ENCODE measurements around the gene KHDRBS2. TPM values are rescaled to one million over a fixed set of nuclear protein-coding genes. Genes with fewer than 3 reads are reported as not detected.

KHDRBS2 gene
- total RNA-seq, 1 donor from 2014 or later = 14.0 TPM

DNA sequence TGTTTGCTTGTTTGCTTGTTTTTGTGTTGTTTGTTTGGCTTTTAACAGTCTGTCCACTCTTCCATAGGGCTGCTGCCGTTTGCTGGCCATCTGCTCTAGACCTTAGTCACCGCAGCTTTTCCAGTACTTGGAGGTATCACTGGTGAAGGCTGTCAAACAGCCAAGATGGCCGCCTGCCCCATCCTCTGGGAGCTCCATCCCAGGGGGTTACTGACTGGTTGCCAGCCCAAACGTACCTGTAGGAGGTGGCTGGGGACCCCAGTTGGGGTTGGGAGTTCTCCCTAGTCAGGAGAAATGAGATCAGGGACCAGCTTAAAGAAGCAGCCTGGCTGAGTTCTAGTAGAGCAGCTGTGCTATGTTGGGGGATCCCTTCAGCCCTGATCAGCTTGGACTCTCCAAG, 418.4 kb downstream of the KHDRBS2 start:
- H3K4me1 ChIP-seq = no peaks in the 10 kb centered on the region
- H3K4me3 ChIP-seq = no peak overlapping the region
- no peak for DNase-seq (ENCODE audit: low spot score)
- H3K9me3 ChIP-seq (ENCODE audit: low read depth) = no peaks in the 10 kb centered on the region
- H2AFZ ChIP-seq (replicated peaks) = no peak overlapping the region
- H3K27ac ChIP-seq = no peak overlapping the region
- H3F3A ChIP-seq (ENCODE audit: low read depth) = no peaks in the 10 kb centered on the region
- no peaks in the 10 kb centered on the region for H3K4me1 Mint-ChIP-seq
- no peaks in the 10 kb centered on the region for H3K27me3 ChIP-seq
- no peak overlapping the region for H3K4me2 ChIP-seq
- no peak overlapping the region for H3K27ac Mint-ChIP-seq
- H4K20me1 ChIP-seq (ENCODE audit: low read depth) = no peaks in the 10 kb centered on the region
- TF ChIP-seq EZH2 (IDR thresholded peaks at IDR 0.05) (no peak), EZH2phosphoT487 (IDR thresholded peaks at IDR 0.05) (no peak)
- TF ChIP-seq, protein P1, sequence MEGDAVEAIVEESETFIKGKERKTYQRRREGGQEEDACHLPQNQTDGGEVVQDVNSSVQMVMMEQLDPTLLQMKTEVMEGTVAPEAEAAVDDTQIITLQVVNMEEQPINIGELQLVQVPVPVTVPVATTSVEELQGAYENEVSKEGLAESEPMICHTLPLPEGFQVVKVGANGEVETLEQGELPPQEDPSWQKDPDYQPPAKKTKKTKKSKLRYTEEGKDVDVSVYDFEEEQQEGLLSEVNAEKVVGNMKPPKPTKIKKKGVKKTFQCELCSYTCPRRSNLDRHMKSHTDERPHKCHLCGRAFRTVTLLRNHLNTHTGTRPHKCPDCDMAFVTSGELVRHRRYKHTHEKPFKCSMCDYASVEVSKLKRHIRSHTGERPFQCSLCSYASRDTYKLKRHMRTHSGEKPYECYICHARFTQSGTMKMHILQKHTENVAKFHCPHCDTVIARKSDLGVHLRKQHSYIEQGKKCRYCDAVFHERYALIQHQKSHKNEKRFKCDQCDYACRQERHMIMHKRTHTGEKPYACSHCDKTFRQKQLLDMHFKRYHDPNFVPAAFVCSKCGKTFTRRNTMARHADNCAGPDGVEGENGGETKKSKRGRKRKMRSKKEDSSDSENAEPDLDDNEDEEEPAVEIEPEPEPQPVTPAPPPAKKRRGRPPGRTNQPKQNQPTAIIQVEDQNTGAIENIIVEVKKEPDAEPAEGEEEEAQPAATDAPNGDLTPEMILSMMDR (IDR thresholded peaks at IDR 0.05) = no peak
- H3K9ac ChIP-seq = no peak overlapping the region
- H3K79me2 ChIP-seq (ENCODE audit: low read depth) = no peaks in the 10 kb centered on the region
- H3K9me3 Mint-ChIP-seq = peaks cover 7% of the 10 kb centered on the region
- peaks cover 2% of the 10 kb centered on the region for H3K27me3 Mint-ChIP-seq (ENCODE audit: insufficient read depth, low read depth)
- H3K36me3 ChIP-seq = no peaks in the 10 kb centered on the region
- H3K4me3 Mint-ChIP-seq = no peak overlapping the region
- peaks cover 10% of the 10 kb centered on the region for H3K36me3 Mint-ChIP-seq

DNA sequence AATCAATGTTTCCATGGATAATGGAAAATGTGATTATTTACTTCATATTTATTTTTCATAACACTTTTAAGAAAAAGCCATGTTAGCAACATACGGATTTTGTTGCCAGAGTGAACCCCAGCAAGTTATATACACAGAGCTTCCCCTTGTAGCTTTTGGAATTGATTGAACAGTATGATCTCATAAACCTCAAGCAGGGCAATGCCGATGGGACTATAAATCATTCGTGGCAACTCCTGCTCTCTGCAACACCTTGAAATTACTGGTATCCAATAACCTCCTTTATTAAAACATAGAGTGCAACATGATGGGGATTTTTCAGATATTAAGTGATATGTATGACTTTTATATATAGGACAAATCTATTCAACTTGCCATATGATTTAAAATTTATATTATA, 428.5 kb downstream of the KHDRBS2 start:
- no peaks in the 10 kb centered on the region for H3K36me3 Mint-ChIP-seq
- no peak overlapping the region for H3K4me3 ChIP-seq
- H3F3A ChIP-seq (ENCODE audit: low read depth) = no peaks in the 10 kb centered on the region
- H4K20me1 ChIP-seq (ENCODE audit: low read depth) = no peaks in the 10 kb centered on the region
- H2AFZ ChIP-seq (replicated peaks) = no peak overlapping the region
- peaks cover 4% of the 10 kb centered on the region for H3K36me3 ChIP-seq
- H3K4me2 ChIP-seq = no peak overlapping the region
- H3K27me3 ChIP-seq = no peaks in the 10 kb centered on the region
- H3K27ac ChIP-seq = no peak overlapping the region
- no peaks in the 10 kb centered on the region for H3K79me2 ChIP-seq (ENCODE audit: low read depth)
- DNase-seq (ENCODE audit: low spot score) = no peak
- H3K9me3 ChIP-seq (ENCODE audit: low read depth) = peaks cover 11% of the 10 kb centered on the region
- no peaks in the 10 kb centered on the region for H3K4me1 Mint-ChIP-seq
- H3K9me3 Mint-ChIP-seq = peaks cover 6% of the 10 kb centered on the region
- H3K4me3 Mint-ChIP-seq = no peak overlapping the region
- H3K27ac Mint-ChIP-seq = no peak overlapping the region
- H3K9ac ChIP-seq = no peak overlapping the region
- H3K4me1 ChIP-seq = no peaks in the 10 kb centered on the region
- H3K27me3 Mint-ChIP-seq (ENCODE audit: insufficient read depth, low read depth) = no peaks in the 10 kb centered on the region
- TF ChIP-seq, protein P1 (IDR thresholded peaks at IDR 0.05) = no peak
- TF ChIP-seq EZH2 (IDR thresholded peaks at IDR 0.05) (no peak), EZH2phosphoT487 (IDR thresholded peaks at IDR 0.05) (no peak)

DNA sequence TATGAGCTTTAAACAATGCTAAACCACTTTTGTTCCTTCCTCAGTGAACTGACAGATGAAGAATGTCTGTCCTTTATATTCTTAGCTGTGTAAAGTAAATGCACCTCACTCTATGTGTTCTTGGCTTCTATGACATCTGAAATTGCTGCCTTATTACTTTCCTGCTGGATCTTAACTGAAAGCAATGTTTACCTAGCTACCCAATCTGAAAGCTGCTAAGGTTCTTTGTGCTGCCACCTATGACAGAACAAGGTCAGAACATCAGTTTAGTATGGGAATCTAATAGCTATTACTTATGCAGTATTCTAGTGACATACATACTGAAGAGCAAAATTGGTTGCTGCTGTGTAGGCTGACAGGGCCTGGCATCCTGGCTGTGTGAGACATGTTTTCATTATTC, 444.1 kb downstream of the KHDRBS2 start:
- no peaks in the 10 kb centered on the region for H3F3A ChIP-seq (ENCODE audit: low read depth)
- no peak overlapping the region for H3K4me2 ChIP-seq
- DNase-seq (ENCODE audit: low spot score) = no peak
- H3K36me3 ChIP-seq = no peaks in the 10 kb centered on the region
- no peaks in the 10 kb centered on the region for H3K79me2 ChIP-seq (ENCODE audit: low read depth)
- no peaks in the 10 kb centered on the region for H3K27me3 ChIP-seq
- Mint-ChIP-seq H3K27me3 (ENCODE audit: insufficient read depth, low read depth) (no peaks in the 10 kb centered on the region), H3K27ac (no peak overlapping the region), H3K4me3 (no peak overlapping the region), H3K9me3 (no peaks in the 10 kb centered on the region), H3K36me3 (no peaks in the 10 kb centered on the region), H3K4me1 (no peaks in the 10 kb centered on the region)
- H3K9ac ChIP-seq = no peak overlapping the region
- H3K4me1 ChIP-seq = no peaks in the 10 kb centered on the region
- H3K27ac ChIP-seq = no peak overlapping the region
- no peaks in the 10 kb centered on the region for H4K20me1 ChIP-seq (ENCODE audit: low read depth)
- no peak overlapping the region for H2AFZ ChIP-seq (replicated peaks)
- H3K4me3 ChIP-seq = no peak overlapping the region
- no peaks in the 10 kb centered on the region for H3K9me3 ChIP-seq (ENCODE audit: low read depth)
- TF ChIP-seq EZH2 (IDR thresholded peaks at IDR 0.05) (no peak), EZH2phosphoT487 (IDR thresholded peaks at IDR 0.05) (no peak)
- TF ChIP-seq, protein P1 (IDR thresholded peaks at IDR 0.05) = no peak

Data from neural progenitor cell (in vitro differentiated cells).